LNCaP clone FGC (cell line): ENCODE measurements around the gene GMEB1.

Experiments
- DNase-seq: peaks from one replicate; pipeline ENCODE4 v3.0.0-alpha.2; 2011; ENCODE audit warnings: low read depth
- H3K4me3 ChIP-seq: 2 replicates; pipeline ENCODE4 v1.5.1; 2011; ENCODE audit warnings: mild to moderate bottlenecking, low read depth, low read length, control low read depth
- TF ChIP-seq, protein P1 (sequence below): IDR thresholded peaks from 2 replicates; pipeline ENCODE4 v1.5.1; 2012; ENCODE audit warnings: mild to moderate bottlenecking; ENCODE audit not compliant: control insufficient read depth, insufficient read depth; ENCODE audit errors: extremely low read depth

The GMEB1 gene, protein sequence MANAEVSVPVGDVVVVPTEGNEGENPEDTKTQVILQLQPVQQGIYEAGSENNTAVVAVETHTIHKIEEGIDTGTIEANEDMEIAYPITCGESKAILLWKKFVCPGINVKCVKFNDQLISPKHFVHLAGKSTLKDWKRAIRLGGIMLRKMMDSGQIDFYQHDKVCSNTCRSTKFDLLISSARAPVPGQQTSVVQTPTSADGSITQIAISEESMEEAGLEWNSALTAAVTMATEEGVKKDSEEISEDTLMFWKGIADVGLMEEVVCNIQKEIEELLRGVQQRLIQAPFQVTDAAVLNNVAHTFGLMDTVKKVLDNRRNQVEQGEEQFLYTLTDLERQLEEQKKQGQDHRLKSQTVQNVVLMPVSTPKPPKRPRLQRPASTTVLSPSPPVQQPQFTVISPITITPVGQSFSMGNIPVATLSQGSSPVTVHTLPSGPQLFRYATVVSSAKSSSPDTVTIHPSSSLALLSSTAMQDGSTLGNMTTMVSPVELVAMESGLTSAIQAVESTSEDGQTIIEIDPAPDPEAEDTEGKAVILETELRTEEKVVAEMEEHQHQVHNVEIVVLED

DNA sequence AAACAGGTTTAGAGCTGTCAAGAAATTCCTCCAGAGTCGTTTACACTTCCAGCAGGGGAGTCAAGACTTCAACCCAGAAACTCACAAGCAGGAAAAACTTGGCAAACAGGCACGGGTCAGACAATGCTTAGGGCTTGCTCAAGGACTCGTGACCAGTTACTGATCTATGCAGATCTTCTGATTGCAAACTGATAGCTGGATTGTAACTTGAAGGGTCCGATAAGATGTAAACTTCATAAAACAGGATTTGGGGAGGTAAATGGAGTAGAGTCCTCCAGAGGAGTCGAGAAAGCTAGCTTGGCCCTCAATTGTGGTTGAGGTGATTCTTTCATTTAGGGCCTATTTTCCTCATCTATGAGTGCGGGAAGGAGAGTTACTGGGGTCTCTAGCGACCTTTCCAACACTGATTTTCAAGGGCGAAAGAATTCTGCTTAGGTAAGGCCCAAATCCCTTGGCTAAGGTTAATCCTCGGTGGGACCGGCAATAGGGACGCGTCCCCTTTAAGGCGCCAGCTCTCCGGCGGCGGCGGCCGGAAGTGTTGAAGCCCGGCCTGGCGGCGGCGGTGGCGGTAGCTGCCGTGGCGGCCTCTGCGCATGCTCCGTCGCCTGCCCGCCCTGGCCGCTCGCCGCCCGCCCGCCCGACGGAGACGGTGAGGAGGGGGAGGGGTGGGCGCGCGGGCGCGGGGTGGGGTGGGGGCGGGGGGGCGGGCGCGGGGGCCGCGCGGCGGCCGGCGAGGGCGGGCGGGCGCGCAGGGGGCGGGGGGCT is at the start of gene GMEB1:
Gene GMEB1, plus strand, starts transcription at position 594 of the 765 bp plus-strand sequence. CDS start 14,829 bp downstream, outside the sequence.
- H3K4me3 ChIP-seq = peak within 1 kb of the TSS; percentile 76
- TF ChIP-seq, protein P1, sequence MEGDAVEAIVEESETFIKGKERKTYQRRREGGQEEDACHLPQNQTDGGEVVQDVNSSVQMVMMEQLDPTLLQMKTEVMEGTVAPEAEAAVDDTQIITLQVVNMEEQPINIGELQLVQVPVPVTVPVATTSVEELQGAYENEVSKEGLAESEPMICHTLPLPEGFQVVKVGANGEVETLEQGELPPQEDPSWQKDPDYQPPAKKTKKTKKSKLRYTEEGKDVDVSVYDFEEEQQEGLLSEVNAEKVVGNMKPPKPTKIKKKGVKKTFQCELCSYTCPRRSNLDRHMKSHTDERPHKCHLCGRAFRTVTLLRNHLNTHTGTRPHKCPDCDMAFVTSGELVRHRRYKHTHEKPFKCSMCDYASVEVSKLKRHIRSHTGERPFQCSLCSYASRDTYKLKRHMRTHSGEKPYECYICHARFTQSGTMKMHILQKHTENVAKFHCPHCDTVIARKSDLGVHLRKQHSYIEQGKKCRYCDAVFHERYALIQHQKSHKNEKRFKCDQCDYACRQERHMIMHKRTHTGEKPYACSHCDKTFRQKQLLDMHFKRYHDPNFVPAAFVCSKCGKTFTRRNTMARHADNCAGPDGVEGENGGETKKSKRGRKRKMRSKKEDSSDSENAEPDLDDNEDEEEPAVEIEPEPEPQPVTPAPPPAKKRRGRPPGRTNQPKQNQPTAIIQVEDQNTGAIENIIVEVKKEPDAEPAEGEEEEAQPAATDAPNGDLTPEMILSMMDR = 0 out of 2 replicates have a peak, but pooled peaks have one; percentile 4
- DNase-seq = peak; percentile 85

DNA sequence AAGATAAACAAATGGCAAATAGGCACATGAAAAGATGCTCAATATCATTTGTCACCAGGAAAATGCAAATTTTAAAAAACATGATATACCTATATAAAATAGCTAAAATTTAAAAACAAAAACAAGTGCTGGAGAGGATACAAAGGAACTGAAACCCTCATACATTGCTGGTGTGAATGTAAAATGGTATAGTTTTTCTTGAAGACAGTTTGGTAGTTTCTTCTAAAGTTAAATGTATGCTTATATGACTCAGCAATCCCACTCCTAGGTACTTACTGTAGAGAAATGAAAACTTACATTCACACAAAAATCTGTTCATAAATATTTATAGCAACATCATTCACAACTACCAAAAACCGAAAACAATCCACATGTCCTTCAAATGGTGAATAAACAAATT is 36.9 kb upstream of the GMEB1 start:
- DNase-seq = no peak
- TF ChIP-seq, protein P1 = no peak
- H3K4me3 ChIP-seq = no peak overlapping the region

DNA sequence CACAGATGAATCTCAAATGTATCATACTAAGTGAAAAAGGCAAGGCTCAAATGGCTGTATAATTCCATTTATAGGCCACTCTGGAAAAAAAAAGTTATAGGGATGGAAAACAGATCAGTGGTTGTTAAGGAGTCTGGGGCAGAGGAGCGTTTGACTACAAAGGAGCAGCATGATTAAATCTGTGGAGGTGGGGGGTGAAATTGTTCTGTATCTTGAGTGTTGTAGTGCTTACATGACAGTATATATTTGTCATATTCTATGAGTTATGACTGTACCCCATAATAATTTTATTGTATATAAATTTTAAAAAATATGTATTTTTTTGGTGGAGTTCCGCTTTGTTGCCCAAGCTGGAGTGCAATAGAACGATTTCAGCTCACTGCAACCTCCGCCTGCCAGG is 36.0 kb upstream of the GMEB1 start:
- TF ChIP-seq, protein P1 = no peak
- no peak overlapping the region for H3K4me3 ChIP-seq

DNA sequence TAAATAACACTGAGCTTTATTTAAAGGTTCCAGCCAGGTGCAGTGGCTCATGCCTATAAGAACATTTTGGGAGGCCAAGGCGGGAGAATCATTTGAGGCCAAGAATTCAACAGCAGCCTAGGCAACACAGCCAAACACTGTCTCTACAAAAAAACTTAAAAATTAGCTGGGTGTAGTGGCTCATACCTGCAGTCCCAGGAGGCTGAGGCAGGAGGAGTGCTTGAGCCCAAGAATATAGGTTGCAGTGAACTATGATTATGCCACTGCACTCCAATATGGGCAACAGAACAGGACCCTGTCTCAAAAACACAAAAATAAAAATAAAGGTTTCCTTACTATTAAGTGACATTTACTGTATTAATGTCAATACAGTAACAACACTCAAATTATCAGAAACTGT is 27.8 kb upstream of the GMEB1 start:
- TF ChIP-seq, protein P1 = peak; percentile 43
- no peak for DNase-seq
- no peak overlapping the region for H3K4me3 ChIP-seq

More for the DNA sequence above, 36.0 kb upstream of the GMEB1 start:
- DNase-seq = no peak

DNA sequence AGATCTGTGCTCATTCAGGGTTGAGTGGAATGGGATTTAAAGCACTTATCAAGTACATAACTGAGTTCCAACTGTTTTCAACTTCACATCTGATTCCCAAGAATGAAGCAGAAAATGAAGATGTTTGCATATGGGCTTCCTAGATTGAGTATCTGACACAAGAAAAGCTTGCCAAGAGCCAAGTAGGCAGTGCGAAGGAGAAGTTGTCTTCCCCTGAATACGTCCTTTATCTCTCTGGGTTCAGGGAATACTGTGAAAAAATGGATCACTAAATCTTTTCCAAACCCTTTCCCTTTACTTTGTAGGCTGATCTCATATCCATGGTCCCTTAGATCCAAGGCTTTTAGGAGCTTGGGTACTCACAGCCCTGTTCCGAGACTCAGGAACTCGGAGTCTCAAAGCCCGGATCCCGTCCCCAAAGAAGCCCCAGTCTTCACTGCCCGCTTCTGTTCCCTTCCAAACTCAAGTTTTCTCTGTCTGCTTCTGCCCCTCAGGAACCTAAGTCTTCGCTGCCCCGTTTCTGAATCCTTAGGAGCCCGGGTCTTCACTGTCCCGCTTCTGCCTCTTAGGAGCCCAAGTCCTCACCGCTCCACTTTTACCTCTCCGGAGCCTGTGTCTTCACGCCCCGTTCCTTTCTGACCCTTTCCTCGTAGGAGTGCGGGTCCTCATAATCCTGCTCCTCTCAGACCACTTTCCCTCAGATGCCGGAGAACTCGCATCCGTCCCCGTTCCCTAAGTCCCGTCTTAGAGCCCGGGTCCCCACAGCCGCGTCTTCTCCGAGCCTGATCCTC is 26.3 kb upstream of the GMEB1 start:
- TF ChIP-seq, protein P1 = no peak
- no peak for DNase-seq

More for the DNA sequence above, 26.3 kb upstream of the GMEB1 start:
- H3K4me3 ChIP-seq = peak overlapping the region; percentile 84
